Adrenal gland (tissue), 5 donors: ENCODE measurements around the gene AR.

ENCODE experiments used
- CTCF ChIP-seq, 6 experiments: fragments of 450-650 bp in 4 of 6; fragments of 200-600 bp in 2 of 6; sonication (generic) in 1 of 6; IDR thresholded peaks; 1 replicate in 5 of 6; 2 replicates in 1 of 6; pipeline versions ENCODE4 v1.5.1 to v1.8.0; 2016 to 2021; ENCODE audit warnings: antibody characterized with exemption in 6 of 6, mild to moderate bottlenecking in 2 of 6, moderate library complexity in 1 of 6
- POLR2A ChIP-seq, 2 donors: fragments of 450-650 bp; IDR thresholded peaks; one replicate each; pipeline ENCODE4 v1.6.1; 2017; ENCODE audit warnings: antibody characterized with exemption in 2 of 2, mild to moderate bottlenecking in 2 of 2, moderate library complexity in 1 of 2
- donor health status: DM: no; HTN: no; CAD: no.

- TF ChIP-seq POLR2A (IDR thresholded peaks at IDR 0.05) (no peak), CTCF (IDR thresholded peaks at IDR 0.05) (no peak)
Observed at GRCh38 chrX:67607466-67607865, 63.6 kb downstream of the AR start.
